ENCODE data around the gene STAP2.

DNA sequence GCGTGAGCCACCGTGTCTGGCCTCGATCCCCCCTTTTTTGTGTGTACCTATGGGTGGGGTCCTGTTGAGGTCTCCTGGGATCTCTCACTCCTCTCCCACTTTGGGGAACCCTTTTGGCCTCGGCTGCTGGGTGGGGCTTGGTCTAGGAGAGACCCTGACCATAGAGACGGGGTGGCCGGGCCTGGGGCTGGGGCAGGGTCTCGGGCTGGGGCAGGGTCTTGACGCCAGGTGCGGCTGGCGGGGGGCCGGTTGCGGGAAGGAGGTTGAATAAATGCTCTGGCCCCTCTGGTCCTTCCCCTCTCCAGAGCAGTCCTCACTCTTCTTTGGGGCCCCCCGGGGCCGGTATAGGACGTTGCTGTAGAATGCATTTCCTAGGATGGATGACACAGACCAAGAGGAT is 46.1 kb downstream of the STAP2 start:
- TF ChIP-seq, protein P1, sequence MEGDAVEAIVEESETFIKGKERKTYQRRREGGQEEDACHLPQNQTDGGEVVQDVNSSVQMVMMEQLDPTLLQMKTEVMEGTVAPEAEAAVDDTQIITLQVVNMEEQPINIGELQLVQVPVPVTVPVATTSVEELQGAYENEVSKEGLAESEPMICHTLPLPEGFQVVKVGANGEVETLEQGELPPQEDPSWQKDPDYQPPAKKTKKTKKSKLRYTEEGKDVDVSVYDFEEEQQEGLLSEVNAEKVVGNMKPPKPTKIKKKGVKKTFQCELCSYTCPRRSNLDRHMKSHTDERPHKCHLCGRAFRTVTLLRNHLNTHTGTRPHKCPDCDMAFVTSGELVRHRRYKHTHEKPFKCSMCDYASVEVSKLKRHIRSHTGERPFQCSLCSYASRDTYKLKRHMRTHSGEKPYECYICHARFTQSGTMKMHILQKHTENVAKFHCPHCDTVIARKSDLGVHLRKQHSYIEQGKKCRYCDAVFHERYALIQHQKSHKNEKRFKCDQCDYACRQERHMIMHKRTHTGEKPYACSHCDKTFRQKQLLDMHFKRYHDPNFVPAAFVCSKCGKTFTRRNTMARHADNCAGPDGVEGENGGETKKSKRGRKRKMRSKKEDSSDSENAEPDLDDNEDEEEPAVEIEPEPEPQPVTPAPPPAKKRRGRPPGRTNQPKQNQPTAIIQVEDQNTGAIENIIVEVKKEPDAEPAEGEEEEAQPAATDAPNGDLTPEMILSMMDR (conservative IDR thresholded peaks at IDR 0.05; ENCODE audit: low read depth, low read length) = no peak
- no peak for TF ChIP-seq EZH2phosphoT487 (IDR thresholded peaks at IDR 0.05; ENCODE audit: borderline replicate concordance, low read length)

Measured in PC-3 (cell line).